Peyer's patch (tissue), 4 donors: ENCODE results near the gene C9orf153.

Experiments
- CTCF ChIP-seq, 6 experiments: fragments of 450-650 bp in 4 of 6; fragments of 200-600 bp in 2 of 6; sonication (generic) in 1 of 6; IDR thresholded peaks; one replicate each; pipeline ENCODE4 v1.5.1; 2017 to 2019; ENCODE audit warnings: antibody characterized with exemption in 6 of 6, mild to moderate bottlenecking in 3 of 6, moderate library complexity in 1 of 6
- POLR2A ChIP-seq, 2 donors: fragments of 450-650 bp; IDR thresholded peaks; one replicate each; pipeline ENCODE4 v1.5.1; 2017; ENCODE audit warnings: antibody characterized with exemption in 2 of 2, mild to moderate bottlenecking in 2 of 2, moderate library complexity in 2 of 2

GRCh38 chr9:86241216-86241615, 18.2 kb downstream of the C9orf153 start:
- no peak for TF ChIP-seq POLR2A (IDR thresholded peaks at IDR 0.05)
- TF ChIP-seq CTCF (IDR thresholded peaks at IDR 0.05), result no peak
